Adrenal gland (tissue), 12 donors: ENCODE results near the gene SHH. TPM values are rescaled to one million over a fixed set of nuclear protein-coding genes. Genes with fewer than 3 reads are reported as not detected.

Experiments
- DNase-seq, 7 donors: peaks; one replicate each; pipeline ENCODE4 v3.0.0-alpha.2; 2019 to 2020
- H3K27ac ChIP-seq, 5 donors: fragments of 200-600 bp; sonication (generic) in 4 of 5; 1 replicate in 3 of 5; 2 replicates in 2 of 5; pipeline versions ENCODE4 v1.5.1 to v1.8.0; 2016 to 2020; ENCODE audit warnings: mild to moderate bottlenecking in 1 of 5
- H3K27me3 ChIP-seq: fragments of 200-600 bp; 2 replicates; pipeline ENCODE4 v1.8.0; 2021
- H3K36me3 ChIP-seq, 2 donors: fragments of 200-600 bp; replicated peaks in 1 of 2; 1 replicate in 1 of 2; 2 replicates in 1 of 2; pipeline versions ENCODE4 v1.5.1 to v1.8.0; 2018 to 2022
- H3K4me1 ChIP-seq, 2 donors: fragments of 200-600 bp; replicated peaks in 1 of 2; 1 replicate in 1 of 2; 2 replicates in 1 of 2; pipeline versions ENCODE4 v1.5.1 to v1.8.0; 2018 to 2021
- H3K4me3 ChIP-seq, 4 donors: fragments of 200-600 bp; sonication (generic) in 3 of 4; one replicate each; pipeline ENCODE4 v1.5.1; 2016 to 2018
- H3K9me3 ChIP-seq, 3 donors: fragments of 200-600 bp; sonication (generic) in 1 of 3; replicated peaks in 1 of 3; 1 replicate in 2 of 3; 2 replicates in 1 of 3; pipeline versions ENCODE4 v1.5.1 to v1.8.0; 2016 to 2021
- POLR2A ChIP-seq, 2 donors: fragments of 450-650 bp; IDR thresholded peaks; one replicate each; pipeline ENCODE4 v1.6.1; 2017; ENCODE audit warnings: antibody characterized with exemption in 2 of 2, mild to moderate bottlenecking in 2 of 2, moderate library complexity in 1 of 2
- WGBS, 4 donors: extraction: QIAGEN DNeasy Blood & Tissue Kit in 2 of 4; methylation state at CpG; one replicate each; pipeline versions ENCODE4 v1.1.5 to v1.1.7; 2013 to 2017; 5-methylcytosine and 5-hydroxymethylcytosine counted together
- intact Hi-C, 2 donors: fragments of 100-400 bp; cut with DNase I; formaldehyde crosslinking; loops; one replicate each; pipeline versions ENCODE4 v1.14.1 to v1.15.0; 2022 to 2023
- polyA plus RNA-seq, 3 donors: library from polyadenylated mRNA; stranded (reverse); fragments of 200-250 nt in 2 of 3; fragments of 350-450 nt in 1 of 3; fragmentation: Illumina TruSeq in 1 of 3; extraction: RNeasy Lipid Tissue Mini Kit (QIAGEN cat#74804) in 1 of 3; gene quantifications; one replicate each; pipeline ENCODE4 v1.2.3, GENCODE V29; 2013 to 2014
- total RNA-seq, 9 donors: library from RNA; depleted of rRNA in 4 of 9; stranded (reverse); fragments of >200 nt in 4 of 9; fragments of 120-200 nt in 1 of 9; fragmentation: NEBNext Ultra II Directional in 1 of 9; extraction: Animal tissue kit (Norgen Biotek cat#: 25700) in 1 of 9; gene quantifications; one replicate each; pipeline versions ENCODE4 v1.1.0 to v1.2.4, GENCODE V29; 2013 to 2023
- TF ChIP-seq, protein P1 (sequence below), 6 experiments: fragments of 450-650 bp in 4 of 6; fragments of 200-600 bp in 2 of 6; sonication (generic) in 1 of 6; IDR thresholded peaks; 1 replicate in 5 of 6; 2 replicates in 1 of 6; pipeline versions ENCODE4 v1.5.1 to v1.8.0; 2016 to 2021; ENCODE audit warnings: antibody characterized with exemption in 6 of 6, mild to moderate bottlenecking in 2 of 6, moderate library complexity in 1 of 6
- donor health status: healthy with polysubstance abuse.
- donor health status: Bipolar disorder and iron deficiency.
- donor health status: DM: yes; HTN: yes; CAD: no.
- donor health status: DM: no; HTN: no; CAD: no.
- donor health status: DM: no; HTN: no; CAD: no.
- donor health status: DM: yes; HTN: yes; CAD: no.

Gene SHH
- total and polyA plus RNA-seq, 12 donors = 2.1 to 38.0 (median 11.0) TPM

DNA sequence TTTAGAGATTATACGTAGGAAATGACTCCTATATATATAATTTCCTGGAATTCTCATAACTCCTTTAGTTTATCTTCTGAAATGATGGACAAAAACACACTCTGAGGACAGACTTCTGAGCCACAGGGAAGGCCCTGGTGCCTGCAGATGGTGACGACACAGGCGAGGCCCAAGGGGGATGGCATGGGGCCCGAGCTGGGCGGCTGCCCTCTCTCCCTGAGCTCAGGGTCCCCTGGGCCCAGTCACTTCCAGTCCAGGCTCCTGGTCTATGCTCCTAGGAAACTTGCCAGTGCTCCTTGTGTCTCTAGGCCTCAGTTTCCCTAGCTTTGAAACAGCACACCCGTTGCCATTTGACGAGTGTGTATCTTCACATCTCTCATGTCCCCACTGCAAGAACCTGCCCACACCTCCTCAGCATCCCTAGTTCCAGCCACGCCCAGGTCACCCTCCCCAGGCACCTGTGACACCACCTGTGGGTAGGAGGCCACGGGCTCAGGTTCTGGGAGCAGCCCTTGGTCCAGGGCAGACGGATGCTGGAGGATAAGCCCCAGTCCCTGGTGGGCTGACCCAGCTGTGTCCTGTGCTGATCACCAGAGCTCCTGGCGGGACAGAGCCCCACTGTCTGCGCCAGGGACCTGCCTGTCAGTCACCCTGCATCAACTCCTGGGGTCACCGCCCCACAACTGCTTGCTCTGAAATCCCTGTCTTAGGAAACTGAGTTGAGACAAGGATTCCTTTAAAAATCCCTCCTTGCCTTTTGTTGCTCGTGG, 23.4 kb upstream of the SHH start:
- H3K4me3 ChIP-seq = no peak overlapping the region
- H3K9me3 ChIP-seq = no peaks in the 10 kb centered on the region
- no peaks in the 10 kb centered on the region for H3K4me1 ChIP-seq

DNA sequence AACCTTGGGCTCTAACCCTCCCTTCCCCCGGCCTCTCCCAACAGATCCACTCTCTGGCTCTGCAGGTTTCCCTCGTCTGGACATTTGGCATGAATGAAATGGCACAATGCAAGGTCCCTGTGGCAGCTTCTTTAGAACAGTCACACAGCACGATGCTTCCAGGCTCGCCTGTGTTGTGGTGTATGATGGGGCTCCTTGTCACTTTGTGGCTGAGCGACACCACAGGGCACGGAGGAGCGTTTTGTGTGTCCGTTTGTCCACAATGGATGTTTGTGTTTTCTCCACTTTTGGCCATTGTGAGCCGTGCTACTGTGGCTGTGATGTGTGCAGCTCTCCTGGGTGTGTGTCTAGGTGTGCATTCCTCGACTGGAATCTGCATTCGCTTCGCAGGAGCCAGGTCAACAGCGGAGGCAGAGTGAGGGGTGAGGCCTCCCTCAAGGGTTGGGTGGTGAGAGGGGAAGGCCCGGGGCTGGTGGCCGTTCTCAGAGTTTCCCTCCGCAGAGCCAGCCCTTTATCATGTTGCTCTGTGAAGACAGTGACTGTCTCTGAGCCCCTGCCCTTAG, 22.3 kb upstream of the SHH start:
- Histone ChIP-seq H3K9me3 (no peaks in the 10 kb centered on the region), H3K36me3 (no peaks in the 10 kb centered on the region), H3K27ac (no peak overlapping the region), H3K4me3 (no peak overlapping the region), H3K27me3 (no peaks in the 10 kb centered on the region), H3K4me1 (no peaks in the 10 kb centered on the region)
- WGBS, 4 donors = 82 to 86% (median 84%) methylated on average over 14 to 16 of the region's 16 CpGs
- intact Hi-C loops = no loop called here
- TF ChIP-seq, protein P1, sequence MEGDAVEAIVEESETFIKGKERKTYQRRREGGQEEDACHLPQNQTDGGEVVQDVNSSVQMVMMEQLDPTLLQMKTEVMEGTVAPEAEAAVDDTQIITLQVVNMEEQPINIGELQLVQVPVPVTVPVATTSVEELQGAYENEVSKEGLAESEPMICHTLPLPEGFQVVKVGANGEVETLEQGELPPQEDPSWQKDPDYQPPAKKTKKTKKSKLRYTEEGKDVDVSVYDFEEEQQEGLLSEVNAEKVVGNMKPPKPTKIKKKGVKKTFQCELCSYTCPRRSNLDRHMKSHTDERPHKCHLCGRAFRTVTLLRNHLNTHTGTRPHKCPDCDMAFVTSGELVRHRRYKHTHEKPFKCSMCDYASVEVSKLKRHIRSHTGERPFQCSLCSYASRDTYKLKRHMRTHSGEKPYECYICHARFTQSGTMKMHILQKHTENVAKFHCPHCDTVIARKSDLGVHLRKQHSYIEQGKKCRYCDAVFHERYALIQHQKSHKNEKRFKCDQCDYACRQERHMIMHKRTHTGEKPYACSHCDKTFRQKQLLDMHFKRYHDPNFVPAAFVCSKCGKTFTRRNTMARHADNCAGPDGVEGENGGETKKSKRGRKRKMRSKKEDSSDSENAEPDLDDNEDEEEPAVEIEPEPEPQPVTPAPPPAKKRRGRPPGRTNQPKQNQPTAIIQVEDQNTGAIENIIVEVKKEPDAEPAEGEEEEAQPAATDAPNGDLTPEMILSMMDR (IDR thresholded peaks at IDR 0.05) = no peak
- no peak for TF ChIP-seq POLR2A (IDR thresholded peaks at IDR 0.05)
- no peak for DNase-seq

More for the DNA sequence above, 23.4 kb upstream of the SHH start:
- no peak for DNase-seq
- H3K36me3 ChIP-seq = no peaks in the 10 kb centered on the region
- WGBS, 4 donors = 78 to 93% (median 89%) methylated on average over 9 to 14 of the region's 14 CpGs
- TF ChIP-seq, protein P1 (IDR thresholded peaks at IDR 0.05) = no peak
- no peak for TF ChIP-seq POLR2A (IDR thresholded peaks at IDR 0.05)
- no peak overlapping the region for H3K27ac ChIP-seq
- H3K27me3 ChIP-seq = no peaks in the 10 kb centered on the region
- intact Hi-C loops = no loop called here

DNA sequence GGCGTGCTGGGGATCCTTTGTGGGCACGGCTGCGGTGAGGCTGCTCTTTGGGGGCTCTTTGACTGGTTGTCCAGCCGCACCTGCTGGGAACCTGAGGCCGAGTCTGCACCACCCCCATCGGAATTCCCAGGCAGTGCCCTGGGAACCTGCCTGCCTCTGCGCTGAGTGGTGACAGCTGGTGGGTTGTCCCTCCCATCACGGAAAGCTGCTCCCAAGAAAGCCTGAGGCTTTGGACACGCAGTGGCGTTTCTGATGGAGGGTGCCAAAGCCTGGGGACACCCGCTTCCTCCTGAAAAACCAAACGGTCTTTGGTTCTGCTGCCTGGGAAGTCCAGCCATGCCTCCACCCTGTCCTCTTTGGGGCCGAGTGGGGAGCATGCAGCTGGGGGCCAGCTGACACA, 21.4 kb upstream of the SHH start:
- intact Hi-C loops = no loop called here
- Histone ChIP-seq H3K27ac (no peak overlapping the region), H3K4me1 (no peaks in the 10 kb centered on the region), H3K9me3 (no peaks in the 10 kb centered on the region), H3K27me3 (no peaks in the 10 kb centered on the region), H3K36me3 (no peaks in the 10 kb centered on the region), H3K4me3 (no peak overlapping the region)
- 84 to 88% (median 86%) methylated on average over 7 to 13 of the region's 13 CpGs for WGBS, 4 donors
- DNase-seq = no peak
- TF ChIP-seq, protein P1 (IDR thresholded peaks at IDR 0.05) = no peak
- no peak for TF ChIP-seq POLR2A (IDR thresholded peaks at IDR 0.05)

DNA sequence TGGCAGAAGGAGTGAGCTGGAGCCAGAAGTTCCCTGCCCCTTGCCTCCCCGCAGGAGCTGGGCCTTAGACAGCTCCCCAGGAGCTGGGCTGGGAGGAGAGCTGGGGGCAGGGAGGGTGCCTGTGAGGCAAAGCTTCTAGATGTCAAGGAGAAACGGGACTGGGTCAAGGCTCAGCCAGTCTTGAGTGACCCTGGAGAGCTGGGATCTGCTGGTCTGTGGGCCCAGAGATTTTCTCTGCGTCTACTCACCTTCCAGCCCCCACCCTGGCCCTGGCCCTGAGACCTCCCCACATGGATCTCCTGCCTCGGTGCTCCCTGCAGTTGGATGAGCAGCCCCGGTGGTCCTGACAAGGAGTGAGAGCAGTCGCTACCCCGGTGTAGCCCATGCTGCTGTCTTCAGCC, 20.3 kb upstream of the SHH start:
- TF ChIP-seq, protein P1 (IDR thresholded peaks at IDR 0.05) = no peak
- no peak for TF ChIP-seq POLR2A (IDR thresholded peaks at IDR 0.05)
- Histone ChIP-seq H3K9me3 (no peaks in the 10 kb centered on the region), H3K4me3 (no peak overlapping the region), H3K27me3 (no peaks in the 10 kb centered on the region), H3K27ac (no peak overlapping the region), H3K36me3 (no peaks in the 10 kb centered on the region), H3K4me1 (no peaks in the 10 kb centered on the region)
- WGBS, 4 donors = 64 to 100% (median 77%) methylated on average over 1 to 7 of the region's 7 CpGs
- intact Hi-C loops = no loop called here
- DNase-seq = no peak
